VCaP (cell line): ENCODE data around the gene POMP.

Experiments used
- H3K27ac ChIP-seq: fragments of 450-650 bp; 2 replicates; pipeline ENCODE4 v1.5.1; 2017
- TF ChIP-seq, protein P1 (sequence below): fragments of 450-650 bp; conservative IDR thresholded peaks from 2 replicates; pipeline ENCODE4 v1.5.1; 2017; ENCODE audit warnings: mild to moderate bottlenecking, moderate library complexity

The POMP gene

DNA sequence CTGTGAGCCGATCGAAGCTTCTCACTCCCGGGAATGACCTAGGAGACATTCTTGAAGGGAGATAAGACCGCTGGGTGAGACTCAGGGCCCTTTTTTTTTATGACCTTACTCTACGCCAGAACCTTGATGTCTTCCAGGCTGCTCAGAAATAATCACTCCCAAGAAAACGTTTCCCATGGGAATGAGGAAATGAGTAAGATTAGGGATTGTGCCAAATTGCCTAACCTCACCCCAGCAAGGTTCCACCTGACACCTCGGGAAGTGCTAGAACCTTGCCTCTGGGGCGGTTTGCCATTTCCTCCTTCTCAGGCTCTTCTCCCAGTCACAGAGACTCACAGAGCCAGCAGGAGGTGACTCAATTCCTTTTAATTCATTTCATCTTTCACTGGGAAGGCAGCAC, 57.6 kb downstream of the POMP start:
- TF ChIP-seq, protein P1, sequence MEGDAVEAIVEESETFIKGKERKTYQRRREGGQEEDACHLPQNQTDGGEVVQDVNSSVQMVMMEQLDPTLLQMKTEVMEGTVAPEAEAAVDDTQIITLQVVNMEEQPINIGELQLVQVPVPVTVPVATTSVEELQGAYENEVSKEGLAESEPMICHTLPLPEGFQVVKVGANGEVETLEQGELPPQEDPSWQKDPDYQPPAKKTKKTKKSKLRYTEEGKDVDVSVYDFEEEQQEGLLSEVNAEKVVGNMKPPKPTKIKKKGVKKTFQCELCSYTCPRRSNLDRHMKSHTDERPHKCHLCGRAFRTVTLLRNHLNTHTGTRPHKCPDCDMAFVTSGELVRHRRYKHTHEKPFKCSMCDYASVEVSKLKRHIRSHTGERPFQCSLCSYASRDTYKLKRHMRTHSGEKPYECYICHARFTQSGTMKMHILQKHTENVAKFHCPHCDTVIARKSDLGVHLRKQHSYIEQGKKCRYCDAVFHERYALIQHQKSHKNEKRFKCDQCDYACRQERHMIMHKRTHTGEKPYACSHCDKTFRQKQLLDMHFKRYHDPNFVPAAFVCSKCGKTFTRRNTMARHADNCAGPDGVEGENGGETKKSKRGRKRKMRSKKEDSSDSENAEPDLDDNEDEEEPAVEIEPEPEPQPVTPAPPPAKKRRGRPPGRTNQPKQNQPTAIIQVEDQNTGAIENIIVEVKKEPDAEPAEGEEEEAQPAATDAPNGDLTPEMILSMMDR: no peak
- no peak overlapping the region for H3K27ac ChIP-seq

DNA sequence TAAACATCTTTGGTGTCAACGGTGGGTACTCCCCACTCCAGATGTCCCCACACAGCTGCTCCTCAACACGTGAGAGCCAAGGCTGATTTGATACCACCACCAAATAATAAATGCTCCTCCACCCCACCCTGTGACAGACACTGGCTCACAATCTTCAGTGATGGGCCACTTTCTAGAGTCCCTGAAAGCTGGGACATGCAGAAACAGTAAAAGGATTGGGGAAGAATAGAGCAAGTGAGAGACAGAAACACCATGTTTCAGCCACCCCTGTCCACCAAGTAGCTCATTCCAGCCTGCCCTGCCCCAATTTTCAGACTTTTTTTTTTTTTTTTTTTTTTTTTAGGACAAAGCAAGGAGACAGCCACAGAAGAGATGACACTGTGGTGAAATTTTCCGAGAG, 58.2 kb downstream of the POMP start:
- TF ChIP-seq, protein P1: no peak
- no peak overlapping the region for H3K27ac ChIP-seq

DNA sequence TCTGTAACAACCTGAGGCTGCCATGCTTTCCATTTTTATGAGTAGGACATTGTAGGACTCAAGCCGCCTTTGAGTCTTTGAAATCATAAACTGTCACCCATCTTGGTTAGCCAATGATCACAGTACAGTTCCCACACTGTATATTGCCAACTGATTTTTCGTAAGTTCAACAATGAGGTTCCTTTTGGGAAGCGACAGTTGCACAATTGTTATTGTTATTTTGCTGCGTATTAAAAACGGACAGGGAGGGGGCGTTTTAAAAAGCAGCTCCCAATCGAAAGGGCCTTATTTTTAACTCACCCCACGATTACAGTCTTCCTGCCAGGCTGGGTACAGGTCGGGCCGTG, 59.2 kb downstream of the POMP start:
- TF ChIP-seq, protein P1: no peak
- peak overlapping the region; percentile 59 for H3K27ac ChIP-seq

DNA sequence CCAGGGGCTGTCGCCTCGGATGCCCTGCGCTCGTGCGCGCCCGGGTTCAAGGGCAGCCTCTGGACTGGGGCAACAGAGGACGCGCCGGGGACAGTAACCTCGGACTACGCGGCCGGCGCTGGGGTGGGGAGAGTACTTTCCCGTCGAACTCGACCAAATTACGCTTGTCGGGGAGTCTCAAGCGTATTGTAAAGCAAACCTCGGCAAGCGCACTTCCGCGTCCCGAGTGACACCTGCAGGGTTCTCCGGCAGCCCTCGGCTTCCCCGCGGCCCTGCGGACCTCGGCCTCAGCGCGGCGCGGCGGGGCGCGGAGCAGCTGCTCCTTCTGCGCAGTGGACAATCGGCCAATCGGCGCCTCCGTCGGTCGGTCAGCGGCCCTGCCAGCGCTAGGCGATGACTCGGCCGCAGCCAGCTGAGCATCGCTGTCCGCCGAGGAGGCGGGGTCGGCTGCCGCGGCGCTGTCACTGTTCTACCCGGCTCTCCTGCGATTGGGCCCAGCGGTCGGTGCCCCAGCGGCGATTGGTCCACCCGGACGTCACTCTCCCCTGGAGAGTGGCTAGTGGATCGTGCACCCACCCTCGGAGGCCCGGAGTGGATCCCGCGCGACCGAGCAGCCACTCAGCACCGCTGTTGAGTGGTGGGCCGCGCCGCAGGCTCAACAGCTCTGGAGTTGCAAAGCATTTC, 59.8 kb downstream of the POMP start, which contains the start of gene SLC46A3:
Gene SLC46A3, minus strand, starts transcription at position 428 of the 684 bp plus-strand sequence. CDS start 972 bp downstream, outside the sequence.
- peak within 1 kb of the TSS; percentile 59 for H3K27ac ChIP-seq
- TF ChIP-seq, protein P1: peak; percentile 11; the same call in 1 of the 2 replicates

DNA sequence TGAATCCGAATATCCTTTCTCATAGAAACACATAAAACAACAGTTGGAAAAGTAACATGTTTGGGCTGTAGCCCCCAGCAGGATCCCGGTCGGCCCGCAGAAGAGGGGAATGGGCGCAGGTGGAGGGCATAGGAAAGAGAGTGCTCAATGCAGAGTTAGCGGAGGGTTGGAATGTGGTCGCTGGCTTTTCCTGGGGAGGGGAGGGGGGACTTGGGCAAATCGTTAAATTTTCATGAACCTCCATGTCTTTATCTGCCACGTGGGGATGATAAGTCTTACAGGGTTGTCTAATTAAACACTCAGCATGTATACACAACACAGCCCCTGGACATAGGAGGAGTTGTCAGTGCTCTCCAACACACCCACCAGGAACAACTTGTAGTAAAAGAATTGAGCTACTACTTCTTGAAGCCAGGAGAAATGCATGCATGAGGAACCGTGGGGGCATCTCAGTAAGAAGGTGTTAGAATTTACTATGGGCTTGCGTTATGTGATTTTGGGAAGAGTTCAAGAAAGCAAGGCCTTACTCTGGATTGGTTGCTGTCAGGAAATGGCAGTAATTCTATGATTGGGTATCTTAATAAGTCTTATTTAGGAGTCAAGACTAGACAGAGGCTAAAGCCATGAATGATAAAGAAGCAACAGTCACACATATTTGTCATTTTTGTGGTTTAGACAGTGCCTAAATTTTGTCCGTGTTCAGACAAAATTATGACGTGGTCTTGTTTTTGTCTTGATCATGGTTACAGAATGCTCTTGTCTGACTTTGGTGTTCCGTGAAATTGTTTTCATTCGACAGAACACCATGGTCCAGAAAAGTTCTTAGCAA, 60.5 kb downstream of the POMP start:
- TF ChIP-seq, protein P1: no peak
- H3K27ac ChIP-seq: peak overlapping the region; percentile 59; the same call in 1 of the 2 replicates

DNA sequence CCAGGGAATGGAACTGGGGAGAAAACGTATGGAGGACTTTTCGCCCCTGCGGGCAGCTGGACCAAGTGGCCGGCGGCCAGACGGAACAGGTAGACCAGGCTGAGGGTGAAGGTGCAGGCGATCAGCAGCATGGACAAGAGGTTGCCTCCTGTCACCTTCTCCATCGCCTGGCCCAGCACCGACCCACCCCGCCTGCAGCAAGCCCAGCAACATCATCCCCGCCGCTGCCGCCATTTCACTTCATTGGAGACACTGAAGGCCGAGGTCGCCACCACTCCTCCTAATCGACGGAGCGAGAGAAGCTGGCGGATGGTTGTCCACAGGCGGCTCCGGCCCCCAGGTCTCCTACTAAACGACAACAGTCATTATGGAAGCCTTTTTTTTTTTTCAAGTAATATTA, 64.9 kb downstream of the POMP start:
- TF ChIP-seq, protein P1: no peak
- no peak overlapping the region for H3K27ac ChIP-seq

DNA sequence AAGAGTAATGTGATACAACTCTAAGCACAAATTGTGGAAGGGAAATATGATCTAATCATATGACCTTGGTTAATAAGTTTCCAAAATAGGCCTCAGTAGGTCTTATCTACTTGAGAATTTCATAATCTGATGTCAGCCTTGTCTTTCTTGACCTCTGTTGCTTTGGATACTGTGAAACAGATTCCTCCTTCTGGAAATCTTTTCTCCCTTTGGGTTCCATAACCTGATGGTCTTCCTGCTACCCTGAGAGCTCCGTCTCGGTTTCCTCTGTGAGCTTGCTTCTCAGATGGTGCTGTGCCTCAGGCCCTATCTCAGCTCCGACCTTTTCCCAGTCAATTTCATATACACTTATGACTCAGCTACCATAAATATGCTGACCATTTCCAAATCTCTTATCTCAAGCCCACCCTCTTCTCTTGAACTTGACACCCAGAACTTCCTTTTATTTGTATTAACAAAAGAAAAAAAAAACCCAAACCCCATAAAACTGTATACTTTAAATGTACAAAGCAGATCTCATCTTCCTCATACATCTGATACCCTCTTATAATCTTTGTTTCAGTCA, 66.2 kb downstream of the POMP start:
- no peak overlapping the region for H3K27ac ChIP-seq
- TF ChIP-seq, protein P1: no peak
